NCI-H345 (cell line): ENCODE results near the gene SCUBE1.

Source experiments
- DNase-seq: peaks from one replicate; lab custom pipeline; 2025; lab: John Stamatoyannopoulos, UW

The SCUBE1 gene

GRCh38 chr22:43155789-43156188 is 187.4 kb downstream of the SCUBE1 start:
- no peak for DNase-seq

- no peak for DNase-seq
Measured at GRCh38 chr22:43154887-43155536, 188.2 kb downstream of the SCUBE1 start.

- DNase-seq: no peak
Measured at GRCh38 chr22:43153899-43154298, 189.3 kb downstream of the SCUBE1 start.

- peak; percentile 24 for DNase-seq
Measured at GRCh38 chr22:43152357-43153071, 190.7 kb downstream of the SCUBE1 start.

GRCh38 chr22:43152003-43152356 is 191.2 kb downstream of the SCUBE1 start:
- DNase-seq: no peak

GRCh38 chr22:43151251-43152002 is 191.7 kb downstream of the SCUBE1 start, which contains the start of gene TSPO:
TSPO (plus strand) TSS chr22:43151559; CDS start chr22:43159239, 7,680 bp downstream.
- no peak for DNase-seq

- DNase-seq: no peak
Measured at GRCh38 chr22:43150731-43151206, 192.4 kb downstream of the SCUBE1 start.

GRCh38 chr22:43148581-43148980 is 194.6 kb downstream of the SCUBE1 start:
- DNase-seq: no peak

GRCh38 chr22:43147821-43148220 is 195.4 kb downstream of the SCUBE1 start:
- no peak for DNase-seq
